H9 (cell line): Measurements from ENCODE around the gene C16orf87. TPM values are rescaled to one million over a fixed set of nuclear protein-coding genes. Genes with fewer than 3 reads are reported as not detected.

Source experiments
- DNase-seq: peaks from one replicate; pipeline ENCODE4 v3.0.0-alpha.2; 2017
- H2AFZ ChIP-seq: one replicate; pipeline ENCODE4 v1.6.1; 2013; ENCODE audit warnings: mild to moderate bottlenecking, low read length, control low read depth, moderate library complexity
- H2AK5ac ChIP-seq: 2 replicates; pipeline ENCODE4 v1.6.1; 2013; ENCODE audit warnings: low read length, control low read depth, mixed read lengths; ENCODE audit not compliant: insufficient read length
- H2BK120ac ChIP-seq: one replicate; pipeline ENCODE4 v1.6.1; 2013; ENCODE audit warnings: low read depth, mild to moderate bottlenecking, low read length, control low read depth, inconsistent platforms; ENCODE audit not compliant: poor library complexity, severe bottlenecking
- H2BK12ac ChIP-seq: 2 replicates; pipeline ENCODE4 v1.6.1; 2013; ENCODE audit warnings: low read length, control low read depth, mixed read lengths, low read depth; ENCODE audit not compliant: insufficient read length
- H2BK15ac ChIP-seq: 2 replicates; pipeline ENCODE4 v1.6.1; 2013; ENCODE audit warnings: low read depth, low read length, control low read depth
- H2BK20ac ChIP-seq: one replicate; pipeline ENCODE4 v1.6.1; 2013; ENCODE audit warnings: low read depth, mild to moderate bottlenecking, low read length, control low read depth, inconsistent platforms; ENCODE audit not compliant: poor library complexity, severe bottlenecking
- H2BK5ac ChIP-seq: 2 replicates; pipeline ENCODE4 v1.6.1; 2013; ENCODE audit warnings: low read length, control low read depth, mixed read lengths; ENCODE audit not compliant: insufficient read length
- H3K14ac ChIP-seq: 2 replicates; pipeline ENCODE4 v1.6.1; 2013; ENCODE audit warnings: low read length, control low read depth; ENCODE audit not compliant: insufficient read depth
- H3K18ac ChIP-seq: 2 replicates; pipeline ENCODE4 v1.6.1; 2013; ENCODE audit warnings: low read depth, mild to moderate bottlenecking, mixed read lengths, low read length, control low read depth; ENCODE audit not compliant: insufficient read length
- H3K23ac ChIP-seq: 2 replicates; pipeline ENCODE4 v1.6.1; 2013; ENCODE audit warnings: low read length, control low read depth, mixed read lengths, low read depth; ENCODE audit not compliant: insufficient read length
- H3K23me2 ChIP-seq: 2 replicates; pipeline ENCODE4 v1.6.1; 2013; ENCODE audit warnings: low read depth, mild to moderate bottlenecking, mixed read lengths, low read length, control low read depth; ENCODE audit not compliant: insufficient read length, poor library complexity, severe bottlenecking
- H3K27ac ChIP-seq: 2 replicates; pipeline ENCODE4 v1.5.1; 2013; ENCODE audit warnings: low read length, control low read depth, mixed read lengths, low read depth; ENCODE audit not compliant: insufficient read length
- H3K27me3 ChIP-seq: 2 replicates; pipeline ENCODE4 v1.6.1; 2013; ENCODE audit warnings: low read length, control low read depth, inconsistent platforms; ENCODE audit not compliant: insufficient read depth
- H3K4ac ChIP-seq: 2 replicates; pipeline ENCODE4 v1.6.1; 2013; ENCODE audit warnings: low read depth, mild to moderate bottlenecking, control low read depth, inconsistent platforms, low read length, moderate library complexity
- H3K4me1 ChIP-seq: 2 replicates; pipeline ENCODE4 v1.6.1; 2013; ENCODE audit warnings: low read length, control low read depth, inconsistent platforms; ENCODE audit not compliant: insufficient read depth
- H3K4me2 ChIP-seq: 2 replicates; pipeline ENCODE4 v1.6.1; 2013; ENCODE audit warnings: low read length, control low read depth, mixed read lengths; ENCODE audit not compliant: insufficient read length, insufficient read depth
- H3K56ac ChIP-seq: 2 replicates; pipeline ENCODE4 v1.6.1; 2013; ENCODE audit warnings: low read depth, mild to moderate bottlenecking, mixed read lengths, low read length, control low read depth; ENCODE audit not compliant: insufficient read length
- H3K79me1 ChIP-seq: 2 replicates; pipeline ENCODE4 v1.6.1; 2013; ENCODE audit warnings: low read depth, mild to moderate bottlenecking, moderate library complexity, low read length, control low read depth, inconsistent platforms; ENCODE audit not compliant: insufficient read depth, poor library complexity, severe bottlenecking
- H3K79me2 ChIP-seq: 2 replicates; pipeline ENCODE4 v1.6.1; 2013; ENCODE audit warnings: low read length, control low read depth, inconsistent platforms; ENCODE audit not compliant: insufficient read depth
- H3K9ac ChIP-seq: 2 replicates; pipeline ENCODE4 v1.6.1; 2013; ENCODE audit warnings: low read length, control low read depth, mixed read lengths; ENCODE audit not compliant: insufficient read length; ENCODE audit errors: extremely low read depth
- H3K9me3 ChIP-seq: one replicate; pipeline ENCODE4 v1.6.1; 2013; ENCODE audit warnings: low read depth, low read length, inconsistent platforms; ENCODE audit not compliant: control insufficient read depth
- H3T11ph ChIP-seq: one replicate; pipeline ENCODE4 v1.6.1; 2013; ENCODE audit warnings: mild to moderate bottlenecking, low read length, control low read depth, inconsistent platforms
- H4K20me1 ChIP-seq: one replicate; pipeline ENCODE4 v1.6.1; 2013; ENCODE audit not compliant: control insufficient read depth, insufficient read length, insufficient read depth
- H4K5ac ChIP-seq: 2 replicates; pipeline ENCODE4 v1.6.1; 2013; ENCODE audit warnings: low read depth, mild to moderate bottlenecking, mixed read lengths, low read length, control low read depth; ENCODE audit not compliant: insufficient read length
- H4K8ac ChIP-seq: replicated peaks from 2 replicates; pipeline ENCODE4 v1.6.1; 2013; ENCODE audit warnings: low read length, control low read depth, mixed read lengths, low read depth; ENCODE audit not compliant: insufficient read length
- H4K91ac ChIP-seq: 2 replicates; pipeline ENCODE4 v1.6.1; 2013; ENCODE audit warnings: low read depth, mild to moderate bottlenecking, moderate library complexity, mixed read lengths, low read length, control low read depth; ENCODE audit not compliant: insufficient read length
- H3K27ac Mint-ChIP-seq, 3 experiments: 2 replicates in 2 of 3; 3 replicates in 1 of 3; pipeline ENCODE4 v1.8.0; 2020 to 2021; ENCODE audit warnings: mixed read lengths in 3 of 3, mild to moderate bottlenecking in 1 of 3, moderate library complexity in 1 of 3
- H3K27me3 Mint-ChIP-seq: 2 replicates; pipeline ENCODE4 v1.8.0; 2021; ENCODE audit warnings: low read depth, mild to moderate bottlenecking, moderate library complexity, mixed read lengths
- H3K36me3 Mint-ChIP-seq, 3 experiments: 2 replicates in 2 of 3; 3 replicates in 1 of 3; pipeline ENCODE4 v1.8.0; 2020 to 2021; ENCODE audit warnings: low read depth in 3 of 3, mixed read lengths in 3 of 3; ENCODE audit not compliant: insufficient read depth in 1 of 3
- H3K4me1 Mint-ChIP-seq, 2 experiments: 2 replicates each; pipeline ENCODE4 v1.8.0; 2020; ENCODE audit warnings: mixed read lengths in 2 of 2
- H3K4me3 Mint-ChIP-seq, 2 experiments: 2 replicates in 1 of 2; 3 replicates in 1 of 2; pipeline ENCODE4 v1.8.0; 2020 to 2021; ENCODE audit warnings: mild to moderate bottlenecking in 2 of 2, mixed read lengths in 2 of 2, moderate library complexity in 1 of 2
- H3K9me3 Mint-ChIP-seq, 2 experiments: 2 replicates in 1 of 2; 3 replicates in 1 of 2; pipeline ENCODE4 v1.8.0; 2020; ENCODE audit warnings: mild to moderate bottlenecking in 2 of 2, mixed read lengths in 2 of 2, moderate library complexity in 1 of 2
- CTCF ChIP-seq: fragments of 200-600 bp; sonication (generic); conservative IDR thresholded peaks from 3 replicates; pipeline ENCODE4 v1.8.0; 2021; ENCODE audit warnings: antibody characterized with exemption, mild to moderate bottlenecking
- WGBS: extraction: QIAGEN DNeasy Blood & Tissue Kit; methylation state at CpG from one replicate; pipeline ENCODE4 v1.1.7; 2013; ENCODE audit warnings: missing lambda C conversion rate, low lambda C conversion rate, mixed read lengths; ENCODE audit not compliant: insufficient read length; ENCODE audit errors: extremely low coverage; 5-methylcytosine and 5-hydroxymethylcytosine counted together
- total RNA-seq: library from RNA; stranded (reverse); gene quantifications from 2 replicates; pipeline ENCODE4 v1.2.1, GENCODE V29; 2021

Gene C16orf87
- total RNA-seq, 1 experiment from 2014 or later, result 16.7 TPM

GRCh38 chr16:46843898-46844642, 13.1 kb upstream of the C16orf87 start:
- Mint-ChIP-seq H3K27me3 (no peaks in the 10 kb centered on the region), H3K27ac (no peak overlapping the region), H3K9me3 (peaks cover 13 to 14% of the 10 kb centered on the region in 2 experiments), H3K4me1 (peaks cover 6 to 8% of the 10 kb centered on the region in 2 experiments), H3K36me3 (peaks cover 0 to 11% (median 3%) of the 10 kb centered on the region in 3 experiments; a peak in 3 of 7 replicates), H3K4me3 (no peak overlapping the region)
- H2BK12ac ChIP-seq, result no peak overlapping the region
- no peak overlapping the region for H4K5ac ChIP-seq
- H3K4me1 ChIP-seq, result no peaks in the 10 kb centered on the region
- WGBS, result no CpG with 5 or more reads among the region's 74 CpGs
- DNase-seq, result no peak
- H4K20me1 ChIP-seq, result no peaks in the 10 kb centered on the region
- no peak overlapping the region for H2BK5ac ChIP-seq
- TF ChIP-seq CTCF, result no peak
- no peak overlapping the region for H3K27ac ChIP-seq
- H4K91ac ChIP-seq, result no peak overlapping the region
- no peaks in the 10 kb centered on the region for H3K27me3 ChIP-seq
- H3K23me2 ChIP-seq, result no peaks in the 10 kb centered on the region
- H3K9me3 ChIP-seq, result no peaks in the 10 kb centered on the region
- H2AFZ ChIP-seq, result no peak overlapping the region
- H3K4me2 ChIP-seq, result no peak overlapping the region
- no peak overlapping the region for H2AK5ac ChIP-seq
- no peak overlapping the region for H2BK15ac ChIP-seq
- no peak overlapping the region for H2BK120ac ChIP-seq
- H3K9ac ChIP-seq, result no peak overlapping the region
- H2BK20ac ChIP-seq, result no peak overlapping the region
- H3K18ac ChIP-seq, result no peak overlapping the region
- H3K23ac ChIP-seq, result no peak overlapping the region
- H4K8ac ChIP-seq, result no peak overlapping the region
- H3K4ac ChIP-seq, result no peak overlapping the region
- H3T11ph ChIP-seq, result no peak overlapping the region
- no peak overlapping the region for H3K56ac ChIP-seq
- H3K79me2 ChIP-seq, result no peaks in the 10 kb centered on the region
- H3K14ac ChIP-seq, result no peak overlapping the region
- no peaks in the 10 kb centered on the region for H3K79me1 ChIP-seq
